ENCODE results near the gene CEP83. TPM values are rescaled to one million over a fixed set of nuclear protein-coding genes. Genes with fewer than 3 reads are reported as not detected.
A peak's percentile ranks its signal among the peaks of the same experiment; 100 is the strongest.

Gene CEP83
- total RNA-seq, 1 experiment from 2014 or later = 102 TPM

GRCh38 chr12:94305130-94305957 is 154.3 kb downstream of the CEP83 start:
- H3K36me3 ChIP-seq (ENCODE audit: insufficient read depth, low read length) = peaks cover 67% of the 10 kb centered on the region
- no peaks in the 10 kb centered on the region for H3K4me1 ChIP-seq (ENCODE audit: low read length)
- H3K27ac ChIP-seq (ENCODE audit: low read length) = no peak overlapping the region
- no peaks in the 10 kb centered on the region for H3K9me2 ChIP-seq (replicated peaks; ENCODE audit: insufficient read depth, low read length)
- DNase-seq = no peak
- H3K9ac ChIP-seq (ENCODE audit: low read length) = no peak overlapping the region
- no peak overlapping the region for H3K4me2 ChIP-seq (ENCODE audit: low read depth, low read length, poor library complexity, severe bottlenecking)
- H4K20me1 ChIP-seq (ENCODE audit: insufficient read depth, low read depth, low read length) = no peaks in the 10 kb centered on the region
- no peak overlapping the region for H3K4me3 ChIP-seq (ENCODE audit: low read length)
- no peaks in the 10 kb centered on the region for H3K79me2 ChIP-seq (ENCODE audit: low read length)
- no peak overlapping the region for H2AFZ ChIP-seq (ENCODE audit: low read length)
- H3K9me3 ChIP-seq (ENCODE audit: low read length) = no peaks in the 10 kb centered on the region
- H3K27me3 ChIP-seq (ENCODE audit: low read length) = no peaks in the 10 kb centered on the region

- Histone ChIP-seq H4K20me1 (ENCODE audit: insufficient read depth, low read depth, low read length) (no peaks in the 10 kb centered on the region), H2AFZ (ENCODE audit: low read length) (no peak overlapping the region), H3K4me1 (ENCODE audit: low read length) (no peaks in the 10 kb centered on the region), H3K4me2 (ENCODE audit: low read depth, low read length, poor library complexity, severe bottlenecking) (no peak overlapping the region), H3K27ac (ENCODE audit: low read length) (no peak overlapping the region), H3K9me3 (ENCODE audit: low read length) (no peaks in the 10 kb centered on the region), H3K79me2 (ENCODE audit: low read length) (no peaks in the 10 kb centered on the region), H3K4me3 (ENCODE audit: low read length) (no peak overlapping the region), H3K36me3 (ENCODE audit: insufficient read depth, low read length) (peaks cover 64% of the 10 kb centered on the region), H3K9ac (ENCODE audit: low read length) (no peak overlapping the region), H3K27me3 (ENCODE audit: low read length) (no peaks in the 10 kb centered on the region), H3K9me2 (replicated peaks; ENCODE audit: insufficient read depth, low read length) (no peaks in the 10 kb centered on the region)
- no peak for DNase-seq
These were observed 155.1 kb downstream of the CEP83 start for GRCh38 chr12:94304566-94305061.

- H4K20me1 ChIP-seq (ENCODE audit: insufficient read depth, low read depth, low read length) = no peaks in the 10 kb centered on the region
- H3K36me3 ChIP-seq (ENCODE audit: insufficient read depth, low read length) = peaks cover 59% of the 10 kb centered on the region
- H3K79me2 ChIP-seq (ENCODE audit: low read length) = no peaks in the 10 kb centered on the region
These were observed 155.7 kb downstream of the CEP83 start for GRCh38 chr12:94304012-94304411.

GRCh38 chr12:94299846-94300245 is 159.8 kb downstream of the CEP83 start:
- Histone ChIP-seq H3K4me2 (ENCODE audit: low read depth, low read length, poor library complexity, severe bottlenecking) (no peak overlapping the region), H3K79me2 (ENCODE audit: low read length) (no peaks in the 10 kb centered on the region), H3K36me3 (ENCODE audit: insufficient read depth, low read length) (peaks cover 22% of the 10 kb centered on the region), H3K9me2 (replicated peaks; ENCODE audit: insufficient read depth, low read length) (no peaks in the 10 kb centered on the region), H3K4me3 (ENCODE audit: low read length) (no peak overlapping the region), H3K27ac (ENCODE audit: low read length) (no peak overlapping the region), H2AFZ (ENCODE audit: low read length) (no peak overlapping the region), H3K9me3 (ENCODE audit: low read length) (no peaks in the 10 kb centered on the region), H3K27me3 (ENCODE audit: low read length) (no peaks in the 10 kb centered on the region), H3K4me1 (ENCODE audit: low read length) (0 out of 2 replicates have a peak, but pooled peaks cover 3% of the 10 kb centered on the region), H3K9ac (ENCODE audit: low read length) (no peak overlapping the region), H4K20me1 (ENCODE audit: insufficient read depth, low read depth, low read length) (no peaks in the 10 kb centered on the region)
- no peak for DNase-seq

More at GRCh38 chr12:94304012-94304411, 155.7 kb downstream of the CEP83 start:
- no peak for DNase-seq
- Histone ChIP-seq H3K4me2 (ENCODE audit: low read depth, low read length, poor library complexity, severe bottlenecking) (no peak overlapping the region), H3K9ac (ENCODE audit: low read length) (no peak overlapping the region), H2AFZ (ENCODE audit: low read length) (no peak overlapping the region), H3K27ac (ENCODE audit: low read length) (no peak overlapping the region), H3K27me3 (ENCODE audit: low read length) (no peaks in the 10 kb centered on the region), H3K9me3 (ENCODE audit: low read length) (no peaks in the 10 kb centered on the region), H3K4me3 (ENCODE audit: low read length) (no peak overlapping the region), H3K4me1 (ENCODE audit: low read length) (no peaks in the 10 kb centered on the region), H3K9me2 (replicated peaks; ENCODE audit: insufficient read depth, low read length) (no peaks in the 10 kb centered on the region)

GRCh38 chr12:94297876-94298505 is 161.7 kb downstream of the CEP83 start:
- no peak for DNase-seq
- Histone ChIP-seq H3K4me3 (ENCODE audit: low read length) (no peak overlapping the region), H3K4me1 (ENCODE audit: low read length) (0 out of 2 replicates have a peak, but pooled peaks cover 3% of the 10 kb centered on the region), H3K4me2 (ENCODE audit: low read depth, low read length, poor library complexity, severe bottlenecking) (no peak overlapping the region), H3K9ac (ENCODE audit: low read length) (no peak overlapping the region), H3K27me3 (ENCODE audit: low read length) (no peaks in the 10 kb centered on the region), H3K36me3 (ENCODE audit: insufficient read depth, low read length) (peaks cover 8% of the 10 kb centered on the region; the same call in 1 of the 2 replicates), H3K9me2 (replicated peaks; ENCODE audit: insufficient read depth, low read length) (no peaks in the 10 kb centered on the region), H2AFZ (ENCODE audit: low read length) (no peak overlapping the region), H3K79me2 (ENCODE audit: low read length) (no peaks in the 10 kb centered on the region), H4K20me1 (ENCODE audit: insufficient read depth, low read depth, low read length) (no peaks in the 10 kb centered on the region), H3K9me3 (ENCODE audit: low read length) (no peaks in the 10 kb centered on the region), H3K27ac (ENCODE audit: low read length) (0 out of 2 replicates have a peak overlapping the region, but pooled peaks have one; percentile 10)

GRCh38 chr12:94297096-94297699 is 162.5 kb downstream of the CEP83 start:
- 0 out of 2 replicates have a peak, but pooled peaks cover 3% of the 10 kb centered on the region for H3K4me1 ChIP-seq (ENCODE audit: low read length)
- H3K27me3 ChIP-seq (ENCODE audit: low read length) = no peaks in the 10 kb centered on the region
- no peak overlapping the region for H3K4me3 ChIP-seq (ENCODE audit: low read length)
- H3K79me2 ChIP-seq (ENCODE audit: low read length) = no peaks in the 10 kb centered on the region
- no peak overlapping the region for H2AFZ ChIP-seq (ENCODE audit: low read length)
- no peaks in the 10 kb centered on the region for H4K20me1 ChIP-seq (ENCODE audit: insufficient read depth, low read depth, low read length)
- no peaks in the 10 kb centered on the region for H3K9me2 ChIP-seq (replicated peaks; ENCODE audit: insufficient read depth, low read length)
- H3K36me3 ChIP-seq (ENCODE audit: insufficient read depth, low read length) = peaks cover 4% of the 10 kb centered on the region; the same call in 1 of the 2 replicates
- no peaks in the 10 kb centered on the region for H3K9me3 ChIP-seq (ENCODE audit: low read length)
- H3K27ac ChIP-seq (ENCODE audit: low read length) = no peak overlapping the region
- H3K9ac ChIP-seq (ENCODE audit: low read length) = no peak overlapping the region
- no peak overlapping the region for H3K4me2 ChIP-seq (ENCODE audit: low read depth, low read length, poor library complexity, severe bottlenecking)
- no peak for DNase-seq

- Histone ChIP-seq H3K9me3 (ENCODE audit: low read length) (no peaks in the 10 kb centered on the region), H3K9ac (ENCODE audit: low read length) (no peak overlapping the region), H3K4me1 (ENCODE audit: low read length) (no peaks in the 10 kb centered on the region), H3K4me2 (ENCODE audit: low read depth, low read length, poor library complexity, severe bottlenecking) (no peak overlapping the region), H2AFZ (ENCODE audit: low read length) (no peak overlapping the region), H3K9me2 (replicated peaks; ENCODE audit: insufficient read depth, low read length) (no peaks in the 10 kb centered on the region), H3K4me3 (ENCODE audit: low read length) (no peak overlapping the region), H4K20me1 (ENCODE audit: insufficient read depth, low read depth, low read length) (no peaks in the 10 kb centered on the region), H3K36me3 (ENCODE audit: insufficient read depth, low read length) (no peaks in the 10 kb centered on the region), H3K27me3 (ENCODE audit: low read length) (no peaks in the 10 kb centered on the region), H3K79me2 (ENCODE audit: low read length) (no peaks in the 10 kb centered on the region), H3K27ac (ENCODE audit: low read length) (no peak overlapping the region)
- no peak for DNase-seq
These were observed 169.3 kb downstream of the CEP83 start for GRCh38 chr12:94290353-94290752.

All from Karpas-422 (cell line).